Upper lobe of left lung (tissue), 6 donors: ENCODE measurements around the gene RIC8B. TPM values are rescaled to one million over a fixed set of nuclear protein-coding genes. Genes with fewer than 3 reads are reported as not detected.

Source experiments
- ATAC-seq, 2 donors: fragments of 200-7000 bp; cut with Tn5 transposase; one replicate each; pipeline ENCODE4 v1.9.1; 2022; ENCODE audit warnings: mild to moderate bottlenecking in 2 of 2, moderate library complexity in 2 of 2; ENCODE audit not compliant: low FRiP score in 2 of 2
- DNase-seq, 2 donors: peaks; one replicate each; pipeline ENCODE4 v3.0.0-alpha.2; 2019 to 2020
- H3K27ac ChIP-seq, 4 donors: fragments of 200-600 bp; sonication (generic); one replicate each; pipeline ENCODE4 v1.5.1; 2016 to 2019
- H3K27me3 ChIP-seq, 4 donors: fragments of 200-600 bp; sonication (generic); one replicate each; pipeline ENCODE4 v1.5.1; 2017 to 2019
- H3K36me3 ChIP-seq, 4 donors: fragments of 200-600 bp; sonication (generic); one replicate each; pipeline ENCODE4 v1.5.1; 2016 to 2019
- H3K4me1 ChIP-seq, 4 donors: fragments of 200-600 bp; sonication (generic); one replicate each; pipeline ENCODE4 v1.5.1; 2018 to 2019
- H3K4me3 ChIP-seq, 4 donors: fragments of 200-600 bp; sonication (generic); one replicate each; pipeline ENCODE4 v1.5.1; 2017 to 2019; ENCODE audit warnings: mild to moderate bottlenecking in 2 of 4, moderate library complexity in 1 of 4
- H3K9me3 ChIP-seq, 4 donors: fragments of 200-600 bp; sonication (generic); one replicate each; pipeline ENCODE4 v1.5.1; 2018 to 2019
- CTCF ChIP-seq, 6 experiments: fragments of 450-650 bp in 4 of 6; fragments of 200-600 bp in 2 of 6; sonication (generic) in 2 of 6; IDR thresholded peaks; one replicate each; pipeline ENCODE4 v1.5.1; 2016 to 2019; ENCODE audit warnings: antibody characterized with exemption in 6 of 6
- EP300 ChIP-seq, 4 donors: sonication (generic); formaldehyde crosslinking; IDR thresholded peaks; one replicate each; pipeline ENCODE4 v1.5.1; 2017; ENCODE audit warnings: antibody characterized with exemption in 4 of 4, control low read depth in 2 of 4
- POLR2A ChIP-seq, 4 donors: fragments of 450-650 bp; IDR thresholded peaks; one replicate each; pipeline ENCODE4 v1.5.1; 2016 to 2017; ENCODE audit warnings: antibody characterized with exemption in 4 of 4, mild to moderate bottlenecking in 2 of 4
- POLR2AphosphoS5 ChIP-seq, 2 donors: sonication (generic); formaldehyde crosslinking; IDR thresholded peaks; one replicate each; pipeline ENCODE4 v1.5.1; 2017; ENCODE audit warnings: antibody characterized with exemption in 2 of 2
- WGBS, 2 donors: methylation state at CpG; one replicate each; pipeline ENCODE4 v1.1.5; 2017 to 2018; 5-methylcytosine and 5-hydroxymethylcytosine counted together
- total RNA-seq, 6 donors: library from RNA; depleted of rRNA in 4 of 6; stranded (reverse); fragments of >200 nt in 4 of 6; gene quantifications; one replicate each; pipeline versions ENCODE4 v1.1.0 to v1.2.1, GENCODE V29; 2016 to 2021
- donor health status: DM: no; HTN: no; CAD: no; lungs with moderate emphysema.
- donor health status: DM: no; HTN: yes; CAD: no; lungs with severe emphysema.

The RIC8B gene
- total RNA-seq, 6 donors from 2014 or later, result 7.8 to 27.2 (median 10.8) TPM

- H3K9me3 ChIP-seq, result no peaks in the 10 kb centered on the region
- H3K27me3 ChIP-seq, result no peaks in the 10 kb centered on the region
- DNase-seq, result no peak
- H3K4me1 ChIP-seq, result no peaks in the 10 kb centered on the region
- H3K27ac ChIP-seq, result no peak overlapping the region
- no peak for ATAC-seq
- H3K4me3 ChIP-seq, result no peak overlapping the region
- TF ChIP-seq POLR2AphosphoS5 (IDR thresholded peaks at IDR 0.05) (no peak), CTCF (IDR thresholded peaks at IDR 0.05) (no peak), EP300 (IDR thresholded peaks at IDR 0.05) (no peak), POLR2A (IDR thresholded peaks at IDR 0.05) (no peak)
- peaks cover 3 to 16% (median 10%) of the 10 kb centered on the region in 4 donors for H3K36me3 ChIP-seq
Measured at GRCh38 chr12:106791531-106791930, 17.0 kb downstream of the RIC8B start.

GRCh38 chr12:106794369-106794768 lies 19.9 kb downstream of the RIC8B start:
- no peak for ATAC-seq

GRCh38 chr12:106801167-106801708 lies 26.8 kb downstream of the RIC8B start:
- H3K4me3 ChIP-seq, result no peak overlapping the region
- no peaks in the 10 kb centered on the region for H3K27me3 ChIP-seq
- no peaks in the 10 kb centered on the region for H3K4me1 ChIP-seq
- no peak overlapping the region for H3K27ac ChIP-seq
- ATAC-seq, result no peak
- no peak for DNase-seq
- H3K36me3 ChIP-seq, result peaks cover 0 to 11% (median 0%) of the 10 kb centered on the region in 4 donors
- no peaks in the 10 kb centered on the region for H3K9me3 ChIP-seq
- no peak for TF ChIP-seq POLR2A (IDR thresholded peaks at IDR 0.05)
- no peak for TF ChIP-seq POLR2AphosphoS5 (IDR thresholded peaks at IDR 0.05)
- no peak for TF ChIP-seq EP300 (IDR thresholded peaks at IDR 0.05)
- no peak for TF ChIP-seq CTCF (IDR thresholded peaks at IDR 0.05)
- 35 to 43% methylated on average over 1 of the region's 1 CpG for WGBS, 2 donors

More at GRCh38 chr12:106794369-106794768, 19.9 kb downstream of the RIC8B start:
- H3K4me1 ChIP-seq, result no peaks in the 10 kb centered on the region
- peaks cover 3 to 10% (median 8%) of the 10 kb centered on the region in 4 donors for H3K36me3 ChIP-seq
- DNase-seq, result no peak
- H3K27me3 ChIP-seq, result no peaks in the 10 kb centered on the region
- H3K9me3 ChIP-seq, result no peaks in the 10 kb centered on the region
- TF ChIP-seq CTCF (IDR thresholded peaks at IDR 0.05) (no peak), EP300 (IDR thresholded peaks at IDR 0.05) (no peak), POLR2AphosphoS5 (IDR thresholded peaks at IDR 0.05) (no peak), POLR2A (IDR thresholded peaks at IDR 0.05) (no peak)
- no peak overlapping the region for H3K27ac ChIP-seq
- H3K4me3 ChIP-seq, result no peak overlapping the region
- WGBS, 2 donors, result 78 to 96% methylated on average over 1 of the region's 1 CpG

- ATAC-seq (no peak), DNase-seq (no peak)
- H3K4me3 ChIP-seq, result no peak overlapping the region
- TF ChIP-seq POLR2AphosphoS5 (IDR thresholded peaks at IDR 0.05) (no peak), EP300 (IDR thresholded peaks at IDR 0.05) (no peak), POLR2A (IDR thresholded peaks at IDR 0.05) (no peak)
- WGBS, 2 donors, result 90 to 93% methylated on average over 4 of the region's 4 CpGs
- no peaks in the 10 kb centered on the region for H3K4me1 ChIP-seq
- H3K36me3 ChIP-seq, result peaks cover 0 to 13% (median 0%) of the 10 kb centered on the region in 4 donors
- H3K27ac ChIP-seq, result no peak overlapping the region
- H3K27me3 ChIP-seq, result no peaks in the 10 kb centered on the region
- H3K9me3 ChIP-seq, result no peaks in the 10 kb centered on the region
Measured at GRCh38 chr12:106801830-106802533, 27.5 kb downstream of the RIC8B start.

- Histone ChIP-seq H3K9me3 (no peaks in the 10 kb centered on the region), H3K27ac (no peak overlapping the region), H3K4me3 (no peak overlapping the region), H3K27me3 (no peaks in the 10 kb centered on the region), H3K4me1 (no peaks in the 10 kb centered on the region), H3K36me3 (peaks cover 0 to 13% (median 0%) of the 10 kb centered on the region in 4 donors)
- WGBS, 2 donors, result 52 to 61% methylated on average over 3 of the region's 3 CpGs
- TF ChIP-seq EP300 (IDR thresholded peaks at IDR 0.05), result no peak
- TF ChIP-seq POLR2A (IDR thresholded peaks at IDR 0.05), result no peak
- no peak for TF ChIP-seq CTCF (IDR thresholded peaks at IDR 0.05)
- TF ChIP-seq POLR2AphosphoS5 (IDR thresholded peaks at IDR 0.05), result no peak
- DNase-seq (no peak), ATAC-seq (no peak)
Measured at GRCh38 chr12:106804668-106805067, 30.2 kb downstream of the RIC8B start.
